ENCODE measurements around the gene ARID1B. TPM values are rescaled to one million over a fixed set of nuclear protein-coding genes. Genes with fewer than 3 reads are reported as not detected.

The ARID1B gene
- total and polyA plus RNA-seq, 4 donors: 7.0 to 49.0 (median 24.2) TPM

DNA sequence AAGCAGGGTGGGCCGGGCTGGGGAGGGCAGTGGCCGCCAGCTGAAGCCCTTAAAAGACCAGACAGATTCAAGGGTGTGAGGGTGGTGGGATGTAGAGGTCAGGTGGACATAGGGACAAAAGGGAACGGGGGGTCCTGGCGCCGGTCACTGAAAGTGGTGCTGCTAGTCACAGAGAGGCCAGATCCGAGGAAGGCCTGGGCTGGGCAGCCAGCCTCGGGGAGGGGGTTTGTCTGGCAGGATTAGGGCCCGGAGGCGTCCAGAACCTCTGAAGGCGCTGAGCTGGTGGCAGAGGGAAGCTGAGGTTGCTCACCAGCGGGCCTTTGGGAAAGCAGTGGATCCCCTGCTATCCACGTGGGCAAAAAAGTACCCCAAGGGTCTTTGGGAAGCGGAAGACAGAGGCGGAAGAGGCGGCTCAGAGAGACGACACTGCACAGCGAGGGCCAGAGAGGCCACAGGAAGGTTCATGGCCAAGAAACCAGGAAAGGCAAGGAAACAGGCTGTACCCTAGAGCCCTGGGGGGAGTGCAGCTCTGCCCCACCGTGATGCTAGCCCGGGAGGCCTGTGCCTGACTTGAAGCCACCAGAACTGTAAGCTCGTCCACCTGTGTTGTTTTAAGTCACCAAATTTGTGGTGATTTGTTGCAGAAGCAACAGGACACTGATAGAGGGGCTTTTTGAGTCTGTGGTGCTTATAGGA lies 440.2 kb downstream of the ARID1B start (continued):
- TF ChIP-seq, protein P1, sequence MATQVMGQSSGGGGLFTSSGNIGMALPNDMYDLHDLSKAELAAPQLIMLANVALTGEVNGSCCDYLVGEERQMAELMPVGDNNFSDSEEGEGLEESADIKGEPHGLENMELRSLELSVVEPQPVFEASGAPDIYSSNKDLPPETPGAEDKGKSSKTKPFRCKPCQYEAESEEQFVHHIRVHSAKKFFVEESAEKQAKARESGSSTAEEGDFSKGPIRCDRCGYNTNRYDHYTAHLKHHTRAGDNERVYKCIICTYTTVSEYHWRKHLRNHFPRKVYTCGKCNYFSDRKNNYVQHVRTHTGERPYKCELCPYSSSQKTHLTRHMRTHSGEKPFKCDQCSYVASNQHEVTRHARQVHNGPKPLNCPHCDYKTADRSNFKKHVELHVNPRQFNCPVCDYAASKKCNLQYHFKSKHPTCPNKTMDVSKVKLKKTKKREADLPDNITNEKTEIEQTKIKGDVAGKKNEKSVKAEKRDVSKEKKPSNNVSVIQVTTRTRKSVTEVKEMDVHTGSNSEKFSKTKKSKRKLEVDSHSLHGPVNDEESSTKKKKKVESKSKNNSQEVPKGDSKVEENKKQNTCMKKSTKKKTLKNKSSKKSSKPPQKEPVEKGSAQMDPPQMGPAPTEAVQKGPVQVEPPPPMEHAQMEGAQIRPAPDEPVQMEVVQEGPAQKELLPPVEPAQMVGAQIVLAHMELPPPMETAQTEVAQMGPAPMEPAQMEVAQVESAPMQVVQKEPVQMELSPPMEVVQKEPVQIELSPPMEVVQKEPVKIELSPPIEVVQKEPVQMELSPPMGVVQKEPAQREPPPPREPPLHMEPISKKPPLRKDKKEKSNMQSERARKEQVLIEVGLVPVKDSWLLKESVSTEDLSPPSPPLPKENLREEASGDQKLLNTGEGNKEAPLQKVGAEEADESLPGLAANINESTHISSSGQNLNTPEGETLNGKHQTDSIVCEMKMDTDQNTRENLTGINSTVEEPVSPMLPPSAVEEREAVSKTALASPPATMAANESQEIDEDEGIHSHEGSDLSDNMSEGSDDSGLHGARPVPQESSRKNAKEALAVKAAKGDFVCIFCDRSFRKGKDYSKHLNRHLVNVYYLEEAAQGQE (IDR thresholded peaks at IDR 0.05): no peak
- TF ChIP-seq, protein P2, sequence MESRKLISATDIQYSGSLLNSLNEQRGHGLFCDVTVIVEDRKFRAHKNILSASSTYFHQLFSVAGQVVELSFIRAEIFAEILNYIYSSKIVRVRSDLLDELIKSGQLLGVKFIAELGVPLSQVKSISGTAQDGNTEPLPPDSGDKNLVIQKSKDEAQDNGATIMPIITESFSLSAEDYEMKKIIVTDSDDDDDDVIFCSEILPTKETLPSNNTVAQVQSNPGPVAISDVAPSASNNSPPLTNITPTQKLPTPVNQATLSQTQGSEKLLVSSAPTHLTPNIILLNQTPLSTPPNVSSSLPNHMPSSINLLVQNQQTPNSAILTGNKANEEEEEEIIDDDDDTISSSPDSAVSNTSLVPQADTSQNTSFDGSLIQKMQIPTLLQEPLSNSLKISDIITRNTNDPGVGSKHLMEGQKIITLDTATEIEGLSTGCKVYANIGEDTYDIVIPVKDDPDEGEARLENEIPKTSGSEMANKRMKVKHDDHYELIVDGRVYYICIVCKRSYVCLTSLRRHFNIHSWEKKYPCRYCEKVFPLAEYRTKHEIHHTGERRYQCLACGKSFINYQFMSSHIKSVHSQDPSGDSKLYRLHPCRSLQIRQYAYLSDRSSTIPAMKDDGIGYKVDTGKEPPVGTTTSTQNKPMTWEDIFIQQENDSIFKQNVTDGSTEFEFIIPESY (IDR thresholded peaks at IDR 0.05): no peak
- TF ChIP-seq RAD21 (IDR thresholded peaks at IDR 0.05): no peak

DNA sequence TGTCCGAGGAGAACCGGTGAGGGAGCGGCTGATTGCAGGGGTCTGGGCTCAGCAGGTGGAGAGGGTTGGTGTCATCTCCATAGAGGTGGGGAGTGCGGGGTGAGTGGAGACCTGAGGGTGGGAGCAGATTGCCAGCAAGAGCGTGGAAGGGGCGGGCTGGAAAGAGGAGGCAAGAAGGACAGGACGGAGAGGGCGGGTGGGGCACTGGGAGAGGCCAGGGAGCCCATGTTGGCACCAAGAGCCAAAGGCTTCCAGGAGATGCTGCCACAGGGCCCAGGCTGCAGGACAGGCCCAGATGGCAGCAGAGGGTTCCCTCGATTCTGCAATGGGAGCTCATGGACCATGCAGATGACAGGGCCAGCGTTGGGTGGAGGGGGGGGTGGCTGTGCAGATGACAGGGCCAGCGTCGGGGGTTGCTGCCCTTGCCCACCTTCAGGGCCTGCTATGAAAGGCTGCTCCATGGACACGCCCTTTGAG lies 440.8 kb downstream of the ARID1B start:
- WGBS: 91% methylated on average over 13 of the region's 13 CpGs
- H3K27me3 ChIP-seq (ENCODE audit: control insufficient read depth in 4 of 4, insufficient read depth in 4 of 4, low read length in 3 of 4): no peaks in the 10 kb centered on the region
- H3K4me1 ChIP-seq (ENCODE audit: control insufficient read depth in 4 of 4, insufficient read depth in 4 of 4, low read length in 3 of 4): peaks cover 0 to 6% (median 1%) of the 10 kb centered on the region in 4 donors
- H3K9ac ChIP-seq (ENCODE audit: low read depth in 1 of 2, low read length in 2 of 2): no peak overlapping the region
- H3K4me3 ChIP-seq (ENCODE audit: low read depth in 1 of 3, low read length in 3 of 3): no peak overlapping the region
- H3K9me3 ChIP-seq (ENCODE audit: control insufficient read depth in 4 of 4, low read length in 3 of 4): no peaks in the 10 kb centered on the region
- TF ChIP-seq FOXA2 (IDR thresholded peaks at IDR 0.05) (no peak), HNF4A (conservative IDR thresholded peaks at IDR 0.05) (no peak), TAF1 (conservative IDR thresholded peaks at IDR 0.05) (no peak), RAD21 (IDR thresholded peaks at IDR 0.05) (no peak), JUND (IDR thresholded peaks at IDR 0.05) (no peak)
- H3K36me3 ChIP-seq (ENCODE audit: control insufficient read depth in 4 of 4, insufficient read depth in 3 of 4, low read depth in 1 of 4, low read length in 3 of 4): no peaks in the 10 kb centered on the region
- no peak for DNase-seq (ENCODE audit: low spot score)
- H3K27ac ChIP-seq (ENCODE audit: low read depth in 1 of 2, low read length in 2 of 2): no peak overlapping the region

DNA sequence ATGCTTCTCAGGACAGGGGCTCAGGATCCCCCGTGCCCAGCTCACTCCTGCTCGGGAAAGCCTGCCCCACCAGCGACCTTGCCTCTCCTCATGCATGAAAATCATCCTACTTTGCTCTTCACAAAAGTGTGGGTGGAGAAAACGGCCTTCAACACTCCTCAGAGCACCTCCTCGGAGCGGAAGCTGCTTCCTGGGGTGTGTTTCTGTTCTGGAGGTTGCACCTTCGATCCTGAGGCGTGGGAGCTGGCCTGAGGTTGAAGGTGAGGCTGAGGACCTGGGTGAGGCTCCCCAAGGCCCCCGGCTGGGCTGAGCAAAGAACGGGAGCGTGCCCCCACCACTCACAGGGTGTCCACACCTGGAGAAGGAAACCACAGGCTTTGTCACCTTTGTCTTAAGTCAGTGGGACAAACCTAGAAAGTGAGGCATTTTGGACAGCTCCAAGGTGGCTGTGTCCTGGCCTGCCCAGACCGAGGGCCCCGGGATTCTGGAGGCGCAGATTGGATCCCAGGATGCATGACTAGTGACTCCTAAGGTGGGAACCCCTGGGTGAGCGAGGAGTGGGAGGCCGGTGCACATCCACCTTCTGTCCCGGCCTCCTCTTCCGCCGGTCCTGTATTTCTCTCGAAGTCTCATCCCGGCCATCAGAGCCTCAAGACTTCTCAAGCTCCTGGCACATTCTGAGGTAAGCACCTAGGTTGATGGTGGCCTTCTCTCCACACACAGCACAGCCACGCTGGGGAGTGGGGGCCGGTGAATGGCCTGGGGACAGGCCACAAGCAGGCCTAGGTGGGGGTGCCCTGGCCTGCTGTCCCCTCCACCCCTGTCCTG lies 441.4 kb downstream of the ARID1B start:
- WGBS: 92% methylated on average over 23 of the region's 23 CpGs
- Histone ChIP-seq H3K9me3 (ENCODE audit: control insufficient read depth in 4 of 4, low read length in 3 of 4) (no peaks in the 10 kb centered on the region), H3K9ac (ENCODE audit: low read depth in 1 of 2, low read length in 2 of 2) (no peak overlapping the region), H3K4me3 (ENCODE audit: low read depth in 1 of 3, low read length in 3 of 3) (no peak overlapping the region), H3K4me1 (ENCODE audit: control insufficient read depth in 4 of 4, insufficient read depth in 4 of 4, low read length in 3 of 4) (peaks cover 0 to 6% (median 1%) of the 10 kb centered on the region in 4 donors), H3K36me3 (ENCODE audit: control insufficient read depth in 4 of 4, insufficient read depth in 3 of 4, low read depth in 1 of 4, low read length in 3 of 4) (no peaks in the 10 kb centered on the region), H3K27me3 (ENCODE audit: control insufficient read depth in 4 of 4, insufficient read depth in 4 of 4, low read length in 3 of 4) (no peaks in the 10 kb centered on the region), H3K27ac (ENCODE audit: low read depth in 1 of 2, low read length in 2 of 2) (no peak overlapping the region)
- DNase-seq (ENCODE audit: low spot score): no peak
- TF ChIP-seq JUND (IDR thresholded peaks at IDR 0.05) (no peak), RAD21 (IDR thresholded peaks at IDR 0.05) (no peak)

Measured in liver (tissue), 9 donors.